Measurements from ENCODE around the gene EPS15. TPM values are rescaled to one million over a fixed set of nuclear protein-coding genes. Genes with fewer than 3 reads are reported as not detected.

Gene EPS15
- total and polyA plus RNA-seq, 9 of the 15 experiments (the other 6 are each of a cell fraction or from before 2014, with no cell fraction given) = 23.1 to 69.0 (median 41.7) TPM

DNA sequence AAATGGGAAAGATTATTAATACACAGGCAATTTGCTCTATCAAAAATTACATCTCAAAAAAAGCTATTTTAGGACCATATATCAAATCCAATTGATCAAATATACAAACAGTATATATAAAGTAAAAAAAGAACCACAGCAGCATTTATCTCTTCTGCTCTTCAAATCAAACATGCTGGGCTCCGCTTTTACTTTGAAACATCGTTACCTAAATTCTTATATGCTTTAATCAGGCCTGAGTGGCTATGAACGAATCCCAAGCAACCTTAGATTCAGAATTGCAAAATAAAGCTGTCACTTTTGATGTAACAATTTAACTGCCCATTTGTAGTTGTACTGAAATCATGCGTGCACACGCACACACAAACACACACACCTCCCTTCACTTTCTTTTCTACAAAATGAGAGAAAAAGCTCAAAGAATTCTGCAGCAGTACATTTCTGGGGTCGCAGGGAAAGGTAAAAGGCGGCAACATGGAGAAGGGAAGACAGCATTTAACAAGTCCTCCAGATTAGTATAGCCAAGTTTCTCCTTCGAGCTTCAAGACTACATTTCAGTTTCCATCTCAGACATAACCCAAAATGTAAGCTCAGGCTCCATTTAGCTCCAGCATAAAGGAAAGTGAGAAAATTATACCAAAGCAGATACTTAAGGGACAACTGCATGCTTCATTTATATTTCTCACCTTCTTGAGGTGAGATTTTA lies 96.5 kb downstream of the EPS15 start (continued):
- TF ChIP-seq, protein P1, sequence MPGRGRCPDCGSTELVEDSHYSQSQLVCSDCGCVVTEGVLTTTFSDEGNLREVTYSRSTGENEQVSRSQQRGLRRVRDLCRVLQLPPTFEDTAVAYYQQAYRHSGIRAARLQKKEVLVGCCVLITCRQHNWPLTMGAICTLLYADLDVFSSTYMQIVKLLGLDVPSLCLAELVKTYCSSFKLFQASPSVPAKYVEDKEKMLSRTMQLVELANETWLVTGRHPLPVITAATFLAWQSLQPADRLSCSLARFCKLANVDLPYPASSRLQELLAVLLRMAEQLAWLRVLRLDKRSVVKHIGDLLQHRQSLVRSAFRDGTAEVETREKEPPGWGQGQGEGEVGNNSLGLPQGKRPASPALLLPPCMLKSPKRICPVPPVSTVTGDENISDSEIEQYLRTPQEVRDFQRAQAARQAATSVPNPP (IDR thresholded peaks at IDR 0.05; ENCODE audit: borderline replicate concordance, insufficient read depth, insufficient read length) = no peak
- TF ChIP-seq NR1H2 (CRISPR knock-in tag; IDR thresholded peaks at IDR 0.05) (no peak), SIN3B (IDR thresholded peaks at IDR 0.05; ENCODE audit: low read depth) (no peak), GTF2A2 (tag; IDR thresholded peaks at IDR 0.05) (no peak), ZNF224 (CRISPR knock-in tag; IDR thresholded peaks at IDR 0.05) (no peak), TAF15 (IDR thresholded peaks at IDR 0.05; ENCODE audit: low read depth, low read length) (no peak), KLF1 (tag; IDR thresholded peaks at IDR 0.05) (no peak), NEUROD1 (IDR thresholded peaks at IDR 0.05; ENCODE audit: borderline replicate concordance, low read depth, low read length, partially characterized antibody) (no peak), HNRNPUL1 (IDR thresholded peaks at IDR 0.05; ENCODE audit: low read length) (no peak), SRSF9 (IDR thresholded peaks at IDR 0.05; ENCODE audit: borderline replicate concordance, low read depth, low read length) (no peak)
- TF ChIP-seq, protein P2, sequence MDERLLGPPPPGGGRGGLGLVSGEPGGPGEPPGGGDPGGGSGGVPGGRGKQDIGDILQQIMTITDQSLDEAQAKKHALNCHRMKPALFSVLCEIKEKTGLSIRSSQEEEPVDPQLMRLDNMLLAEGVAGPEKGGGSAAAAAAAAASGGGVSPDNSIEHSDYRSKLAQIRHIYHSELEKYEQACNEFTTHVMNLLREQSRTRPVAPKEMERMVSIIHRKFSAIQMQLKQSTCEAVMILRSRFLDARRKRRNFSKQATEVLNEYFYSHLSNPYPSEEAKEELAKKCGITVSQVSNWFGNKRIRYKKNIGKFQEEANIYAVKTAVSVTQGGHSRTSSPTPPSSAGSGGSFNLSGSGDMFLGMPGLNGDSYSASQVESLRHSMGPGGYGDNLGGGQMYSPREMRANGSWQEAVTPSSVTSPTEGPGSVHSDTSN (CRISPR knock-in tag; IDR thresholded peaks at IDR 0.05; ENCODE audit: low read depth) = no peak
- TF ChIP-seq, protein P2 (tag; conservative IDR thresholded peaks at IDR 0.05; ENCODE audit: low read depth) = no peak
- TF ChIP-seq, protein P3, sequence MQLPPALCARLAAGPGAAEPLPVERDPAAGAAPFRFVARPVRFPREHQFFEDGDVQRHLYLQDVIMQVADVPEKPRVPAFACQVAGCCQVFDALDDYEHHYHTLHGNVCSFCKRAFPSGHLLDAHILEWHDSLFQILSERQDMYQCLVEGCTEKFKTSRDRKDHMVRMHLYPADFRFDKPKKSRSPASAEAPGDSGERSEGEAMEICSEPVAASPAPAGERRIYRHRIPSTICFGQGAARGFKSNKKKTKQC (CRISPR knock-in tag; IDR thresholded peaks at IDR 0.05) = no peak
- TF ChIP-seq, protein P4, sequence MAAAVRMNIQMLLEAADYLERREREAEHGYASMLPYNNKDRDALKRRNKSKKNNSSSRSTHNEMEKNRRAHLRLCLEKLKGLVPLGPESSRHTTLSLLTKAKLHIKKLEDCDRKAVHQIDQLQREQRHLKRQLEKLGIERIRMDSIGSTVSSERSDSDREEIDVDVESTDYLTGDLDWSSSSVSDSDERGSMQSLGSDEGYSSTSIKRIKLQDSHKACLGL (CRISPR knock-in tag; IDR thresholded peaks at IDR 0.05; ENCODE audit: borderline replicate concordance, poor library complexity, severe bottlenecking) = no peak
- TF ChIP-seq, protein P5, sequence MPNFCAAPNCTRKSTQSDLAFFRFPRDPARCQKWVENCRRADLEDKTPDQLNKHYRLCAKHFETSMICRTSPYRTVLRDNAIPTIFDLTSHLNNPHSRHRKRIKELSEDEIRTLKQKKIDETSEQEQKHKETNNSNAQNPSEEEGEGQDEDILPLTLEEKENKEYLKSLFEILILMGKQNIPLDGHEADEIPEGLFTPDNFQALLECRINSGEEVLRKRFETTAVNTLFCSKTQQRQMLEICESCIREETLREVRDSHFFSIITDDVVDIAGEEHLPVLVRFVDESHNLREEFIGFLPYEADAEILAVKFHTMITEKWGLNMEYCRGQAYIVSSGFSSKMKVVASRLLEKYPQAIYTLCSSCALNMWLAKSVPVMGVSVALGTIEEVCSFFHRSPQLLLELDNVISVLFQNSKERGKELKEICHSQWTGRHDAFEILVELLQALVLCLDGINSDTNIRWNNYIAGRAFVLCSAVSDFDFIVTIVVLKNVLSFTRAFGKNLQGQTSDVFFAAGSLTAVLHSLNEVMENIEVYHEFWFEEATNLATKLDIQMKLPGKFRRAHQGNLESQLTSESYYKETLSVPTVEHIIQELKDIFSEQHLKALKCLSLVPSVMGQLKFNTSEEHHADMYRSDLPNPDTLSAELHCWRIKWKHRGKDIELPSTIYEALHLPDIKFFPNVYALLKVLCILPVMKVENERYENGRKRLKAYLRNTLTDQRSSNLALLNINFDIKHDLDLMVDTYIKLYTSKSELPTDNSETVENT (CRISPR knock-in tag; IDR thresholded peaks at IDR 0.05) = no peak
- TF ChIP-seq, protein P6, sequence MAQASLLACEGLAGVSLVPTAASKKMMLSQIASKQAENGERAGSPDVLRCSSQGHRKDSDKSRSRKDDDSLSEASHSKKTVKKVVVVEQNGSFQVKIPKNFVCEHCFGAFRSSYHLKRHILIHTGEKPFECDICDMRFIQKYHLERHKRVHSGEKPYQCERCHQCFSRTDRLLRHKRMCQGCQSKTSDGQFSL (CRISPR knock-in tag; IDR thresholded peaks at IDR 0.05) = no peak
- TF ChIP-seq, protein P6 (tag; IDR thresholded peaks at IDR 0.05) = no peak

Data from K562 (cell line).